ENCODE data around the gene CHRNB4.

CHRNB4 gene

GRCh38 chr15:78621810-78622402 lies 19.1 kb downstream of the CHRNB4 start:
- Histone ChIP-seq H3K36me3 (ENCODE audit: control insufficient read depth, insufficient read depth, low read length) (no peaks in the 10 kb centered on the region), H3K4me1 (ENCODE audit: control insufficient read depth, insufficient read depth, low read length, poor library complexity, severe bottlenecking) (no peaks in the 10 kb centered on the region), H3K27ac (ENCODE audit: low read depth, low read length, severe bottlenecking) (no peak overlapping the region), H3K9me3 (ENCODE audit: control insufficient read depth, low read length) (no peaks in the 10 kb centered on the region), H3K4me3 (ENCODE audit: extremely low read depth, insufficient read depth, low read length, poor library complexity, severe bottlenecking) (no peak overlapping the region)
- WGBS, 2 experiments (ENCODE audit: insufficient coverage in 2 of 2) = 88 to 89% methylated on average over 6 to 10 of the region's 10 CpGs

GRCh38 chr15:78620527-78621421 lies 20.2 kb downstream of the CHRNB4 start, which contains the start of gene CHRNA3:
CHRNA3 (minus strand) TSS chr15:78620996; CDS start chr15:78620794, 202 bp downstream.
- no peak within 1 kb of the TSS for H3K27ac ChIP-seq (ENCODE audit: low read depth, low read length, severe bottlenecking)
- 3 to 6% methylated on average over 41 to 59 of the region's 102 CpGs for WGBS, 2 experiments (ENCODE audit: insufficient coverage in 2 of 2)
- H3K4me1 ChIP-seq (ENCODE audit: control insufficient read depth, insufficient read depth, low read length, poor library complexity, severe bottlenecking) = no peaks in the 10 kb centered on the region
- H3K9me3 ChIP-seq (ENCODE audit: control insufficient read depth, low read length) = no peaks in the 10 kb centered on the region
- peak within 1 kb of the TSS; percentile 48 for H3K4me3 ChIP-seq (ENCODE audit: extremely low read depth, insufficient read depth, low read length, poor library complexity, severe bottlenecking)
- H3K36me3 ChIP-seq (ENCODE audit: control insufficient read depth, insufficient read depth, low read length) = no peaks in the 10 kb centered on the region

- no peaks in the 10 kb centered on the region for H3K36me3 ChIP-seq (ENCODE audit: control insufficient read depth, insufficient read depth, low read length)
- H3K4me1 ChIP-seq (ENCODE audit: control insufficient read depth, insufficient read depth, low read length, poor library complexity, severe bottlenecking) = no peaks in the 10 kb centered on the region
- 0 to 1% methylated on average over 9 to 20 of the region's 41 CpGs for WGBS, 2 experiments (ENCODE audit: insufficient coverage in 2 of 2)
- no peak overlapping the region for H3K27ac ChIP-seq (ENCODE audit: low read depth, low read length, severe bottlenecking)
- peak overlapping the region; percentile 48 for H3K4me3 ChIP-seq (ENCODE audit: extremely low read depth, insufficient read depth, low read length, poor library complexity, severe bottlenecking)
- H3K9me3 ChIP-seq (ENCODE audit: control insufficient read depth, low read length) = no peaks in the 10 kb centered on the region
These were observed 20.9 kb downstream of the CHRNB4 start for GRCh38 chr15:78620021-78620526.

GRCh38 chr15:78619022-78619950 lies 21.7 kb downstream of the CHRNB4 start:
- Histone ChIP-seq H3K36me3 (ENCODE audit: control insufficient read depth, insufficient read depth, low read length) (no peaks in the 10 kb centered on the region), H3K4me1 (ENCODE audit: control insufficient read depth, insufficient read depth, low read length, poor library complexity, severe bottlenecking) (no peaks in the 10 kb centered on the region), H3K9me3 (ENCODE audit: control insufficient read depth, low read length) (no peaks in the 10 kb centered on the region), H3K27ac (ENCODE audit: low read depth, low read length, severe bottlenecking) (peak overlapping the region; percentile 49), H3K4me3 (ENCODE audit: extremely low read depth, insufficient read depth, low read length, poor library complexity, severe bottlenecking) (peak overlapping the region; percentile 48)
- WGBS, 2 experiments (ENCODE audit: insufficient coverage in 2 of 2) = 65 to 72% methylated on average over 19 of the region's 20 CpGs

GRCh38 chr15:78618490-78618934 lies 22.5 kb downstream of the CHRNB4 start:
- Histone ChIP-seq H3K9me3 (ENCODE audit: control insufficient read depth, low read length) (no peaks in the 10 kb centered on the region), H3K4me1 (ENCODE audit: control insufficient read depth, insufficient read depth, low read length, poor library complexity, severe bottlenecking) (no peaks in the 10 kb centered on the region), H3K4me3 (ENCODE audit: extremely low read depth, insufficient read depth, low read length, poor library complexity, severe bottlenecking) (no peak overlapping the region), H3K36me3 (ENCODE audit: control insufficient read depth, insufficient read depth, low read length) (no peaks in the 10 kb centered on the region), H3K27ac (ENCODE audit: low read depth, low read length, severe bottlenecking) (peak overlapping the region; percentile 49)
- 51 to 67% methylated on average over 6 of the region's 8 CpGs for WGBS, 2 experiments (ENCODE audit: insufficient coverage in 2 of 2)

GRCh38 chr15:78618064-78618463 lies 22.9 kb downstream of the CHRNB4 start:
- Histone ChIP-seq H3K36me3 (ENCODE audit: control insufficient read depth, insufficient read depth, low read length) (no peaks in the 10 kb centered on the region), H3K9me3 (ENCODE audit: control insufficient read depth, low read length) (no peaks in the 10 kb centered on the region), H3K27ac (ENCODE audit: low read depth, low read length, severe bottlenecking) (no peak overlapping the region), H3K4me1 (ENCODE audit: control insufficient read depth, insufficient read depth, low read length, poor library complexity, severe bottlenecking) (no peaks in the 10 kb centered on the region), H3K4me3 (ENCODE audit: extremely low read depth, insufficient read depth, low read length, poor library complexity, severe bottlenecking) (no peak overlapping the region)
- 77 to 84% methylated on average over 7 to 8 of the region's 8 CpGs for WGBS, 2 experiments (ENCODE audit: insufficient coverage in 2 of 2)

GRCh38 chr15:78617516-78617915 lies 23.5 kb downstream of the CHRNB4 start:
- Histone ChIP-seq H3K4me1 (ENCODE audit: control insufficient read depth, insufficient read depth, low read length, poor library complexity, severe bottlenecking) (no peaks in the 10 kb centered on the region), H3K27ac (ENCODE audit: low read depth, low read length, severe bottlenecking) (no peak overlapping the region), H3K9me3 (ENCODE audit: control insufficient read depth, low read length) (no peaks in the 10 kb centered on the region), H3K4me3 (ENCODE audit: extremely low read depth, insufficient read depth, low read length, poor library complexity, severe bottlenecking) (no peak overlapping the region), H3K36me3 (ENCODE audit: control insufficient read depth, insufficient read depth, low read length) (no peaks in the 10 kb centered on the region)
- 82 to 93% methylated on average over 3 to 4 of the region's 5 CpGs for WGBS, 2 experiments (ENCODE audit: insufficient coverage in 2 of 2)

- Histone ChIP-seq H3K4me1 (ENCODE audit: control insufficient read depth, insufficient read depth, low read length, poor library complexity, severe bottlenecking) (no peaks in the 10 kb centered on the region), H3K27ac (ENCODE audit: low read depth, low read length, severe bottlenecking) (no peak overlapping the region), H3K36me3 (ENCODE audit: control insufficient read depth, insufficient read depth, low read length) (no peaks in the 10 kb centered on the region), H3K9me3 (ENCODE audit: control insufficient read depth, low read length) (no peaks in the 10 kb centered on the region), H3K4me3 (ENCODE audit: extremely low read depth, insufficient read depth, low read length, poor library complexity, severe bottlenecking) (no peak overlapping the region)
- WGBS, 2 experiments (ENCODE audit: insufficient coverage in 2 of 2) = 87% methylated on average over 5 of the region's 7 CpGs; no CpG with 5 or more reads in 1 of the 2 experiments
These were observed 23.9 kb downstream of the CHRNB4 start for GRCh38 chr15:78617076-78617475.

GRCh38 chr15:78616506-78616905 lies 24.5 kb downstream of the CHRNB4 start:
- no peak overlapping the region for H3K27ac ChIP-seq (ENCODE audit: low read depth, low read length, severe bottlenecking)
- no peaks in the 10 kb centered on the region for H3K9me3 ChIP-seq (ENCODE audit: control insufficient read depth, low read length)
- H3K4me1 ChIP-seq (ENCODE audit: control insufficient read depth, insufficient read depth, low read length, poor library complexity, severe bottlenecking) = no peaks in the 10 kb centered on the region
- no peak overlapping the region for H3K4me3 ChIP-seq (ENCODE audit: extremely low read depth, insufficient read depth, low read length, poor library complexity, severe bottlenecking)
- no peaks in the 10 kb centered on the region for H3K36me3 ChIP-seq (ENCODE audit: control insufficient read depth, insufficient read depth, low read length)
- WGBS, 2 experiments (ENCODE audit: insufficient coverage in 2 of 2) = 80 to 86% methylated on average over 2 of the region's 2 CpGs

- Histone ChIP-seq H3K27ac (ENCODE audit: low read depth, low read length, severe bottlenecking) (no peak overlapping the region), H3K36me3 (ENCODE audit: control insufficient read depth, insufficient read depth, low read length) (no peaks in the 10 kb centered on the region), H3K4me1 (ENCODE audit: control insufficient read depth, insufficient read depth, low read length, poor library complexity, severe bottlenecking) (no peaks in the 10 kb centered on the region), H3K9me3 (ENCODE audit: control insufficient read depth, low read length) (no peaks in the 10 kb centered on the region), H3K4me3 (ENCODE audit: extremely low read depth, insufficient read depth, low read length, poor library complexity, severe bottlenecking) (no peak overlapping the region)
- WGBS, 2 experiments (ENCODE audit: insufficient coverage in 2 of 2) = 92 to 100% methylated on average over 1 to 3 of the region's 3 CpGs
These were observed 25.8 kb downstream of the CHRNB4 start for GRCh38 chr15:78615151-78615589.

Measured in mesodermal cell (in vitro differentiated cells).